Measurements from ENCODE around the gene PRR36. TPM values are rescaled to one million over a fixed set of nuclear protein-coding genes. Genes with fewer than 3 reads are reported as not detected.

PRR36 gene
- total and polyA plus RNA-seq, 7 donors: under 0.01 to 0.23 TPM; not detected in 5

GRCh38 chr19:7883105-7883504 is 8.9 kb upstream of the PRR36 start:
- H3K4me1 ChIP-seq: peaks cover 0 to under 1% (median under 1%) of the 10 kb centered on the region in 4 donors
- H3K36me3 ChIP-seq: no peaks in the 10 kb centered on the region
- H3K9me3 ChIP-seq: no peaks in the 10 kb centered on the region
- no peak for TF ChIP-seq POLR2A (IDR thresholded peaks at IDR 0.05)
- TF ChIP-seq POLR2AphosphoS5 (IDR thresholded peaks at IDR 0.05): no peak
- TF ChIP-seq, protein P1, sequence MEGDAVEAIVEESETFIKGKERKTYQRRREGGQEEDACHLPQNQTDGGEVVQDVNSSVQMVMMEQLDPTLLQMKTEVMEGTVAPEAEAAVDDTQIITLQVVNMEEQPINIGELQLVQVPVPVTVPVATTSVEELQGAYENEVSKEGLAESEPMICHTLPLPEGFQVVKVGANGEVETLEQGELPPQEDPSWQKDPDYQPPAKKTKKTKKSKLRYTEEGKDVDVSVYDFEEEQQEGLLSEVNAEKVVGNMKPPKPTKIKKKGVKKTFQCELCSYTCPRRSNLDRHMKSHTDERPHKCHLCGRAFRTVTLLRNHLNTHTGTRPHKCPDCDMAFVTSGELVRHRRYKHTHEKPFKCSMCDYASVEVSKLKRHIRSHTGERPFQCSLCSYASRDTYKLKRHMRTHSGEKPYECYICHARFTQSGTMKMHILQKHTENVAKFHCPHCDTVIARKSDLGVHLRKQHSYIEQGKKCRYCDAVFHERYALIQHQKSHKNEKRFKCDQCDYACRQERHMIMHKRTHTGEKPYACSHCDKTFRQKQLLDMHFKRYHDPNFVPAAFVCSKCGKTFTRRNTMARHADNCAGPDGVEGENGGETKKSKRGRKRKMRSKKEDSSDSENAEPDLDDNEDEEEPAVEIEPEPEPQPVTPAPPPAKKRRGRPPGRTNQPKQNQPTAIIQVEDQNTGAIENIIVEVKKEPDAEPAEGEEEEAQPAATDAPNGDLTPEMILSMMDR (IDR thresholded peaks at IDR 0.05): no peak
- no peak for TF ChIP-seq EP300 (IDR thresholded peaks at IDR 0.05)
- no peak for DNase-seq
- H3K4me3 ChIP-seq: no peak overlapping the region
- H3K27me3 ChIP-seq: peaks cover 6 to 10% (median 8%) of the 10 kb centered on the region in 3 donors
- WGBS, 2 donors: 81 to 91% methylated on average over 4 of the region's 4 CpGs
- intact Hi-C loops (cut with DNase I): no loop called here
- no peak overlapping the region for H3K27ac ChIP-seq

- intact Hi-C loops (cut with DNase I): no loop called here
These were observed 7.7 kb upstream of the PRR36 start for GRCh38 chr19:7881910-7882309.

DNA sequence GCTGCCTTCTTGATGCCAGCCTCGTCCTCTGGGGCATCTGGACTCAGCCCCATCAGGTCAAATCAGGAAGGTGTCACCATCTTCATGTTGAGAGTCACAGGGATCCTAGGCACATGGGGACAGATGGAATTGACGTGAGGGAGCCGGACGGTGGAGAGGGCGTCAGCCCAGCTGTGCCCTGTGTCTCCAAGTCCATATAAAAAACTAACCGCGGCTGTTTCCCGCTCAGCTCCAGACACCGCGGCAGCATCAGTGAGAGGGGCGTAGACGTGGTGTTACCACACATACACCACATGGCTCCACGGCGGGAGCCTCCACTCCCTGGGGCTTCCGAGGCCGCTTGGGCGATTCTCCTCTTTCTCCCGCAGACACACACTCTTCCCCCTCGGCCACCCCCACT is 5.6 kb upstream of the PRR36 start:
- DNase-seq: no peak
- intact Hi-C loops (cut with DNase I): no loop called here
- 82 to 89% methylated on average over 19 of the region's 19 CpGs for WGBS, 2 donors

More at GRCh38 chr19:7881910-7882309, 7.7 kb upstream of the PRR36 start:
- no peak for DNase-seq
- 93 to 97% methylated on average over 3 of the region's 3 CpGs for WGBS, 2 donors
- Histone ChIP-seq H3K4me1 (no peaks in the 10 kb centered on the region), H3K27me3 (no peaks in the 10 kb centered on the region), H3K36me3 (no peaks in the 10 kb centered on the region), H3K27ac (no peak overlapping the region), H3K9me3 (no peaks in the 10 kb centered on the region), H3K4me3 (no peak overlapping the region)
- TF ChIP-seq EP300 (IDR thresholded peaks at IDR 0.05) (no peak), POLR2AphosphoS5 (IDR thresholded peaks at IDR 0.05) (no peak)
- TF ChIP-seq, protein P1 (IDR thresholded peaks at IDR 0.05): no peak

DNA sequence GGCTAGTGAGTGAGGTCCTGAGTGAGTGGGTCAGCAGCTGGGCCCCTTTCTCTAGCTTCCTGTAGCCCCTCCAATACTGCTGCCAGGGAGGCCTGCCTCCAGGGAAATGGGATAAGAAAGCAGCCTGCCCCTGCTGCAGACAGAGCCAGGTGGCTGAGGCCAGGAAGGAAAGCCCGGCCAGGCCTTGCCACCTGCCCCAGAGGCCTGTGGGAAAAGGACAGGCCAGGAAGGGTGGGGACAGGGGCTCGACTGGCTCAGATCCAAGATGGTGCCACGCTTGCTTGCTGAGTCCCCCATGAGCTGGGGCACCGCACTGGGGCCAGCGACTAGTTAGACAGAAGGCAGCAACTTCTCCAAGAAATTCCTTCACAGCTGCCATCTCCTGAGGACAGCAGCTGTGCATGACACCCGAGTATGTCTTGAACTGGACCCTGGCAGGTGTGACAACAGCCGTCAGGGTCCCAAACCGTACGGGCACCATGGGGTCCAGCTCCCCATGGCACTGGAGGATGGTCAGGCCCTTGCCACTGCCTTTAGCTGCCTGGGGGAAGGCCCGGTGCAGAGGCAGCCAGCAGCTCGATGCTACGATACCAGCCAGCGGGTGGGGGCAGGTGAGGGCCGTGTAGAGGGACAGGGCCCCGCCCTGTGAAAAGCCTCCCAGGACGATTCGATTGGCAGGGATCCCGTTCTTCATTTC is 5.1 kb upstream of the PRR36 start:
- H3K27ac ChIP-seq: no peak overlapping the region
- peaks cover 0 to 5% (median 5%) of the 10 kb centered on the region in 4 donors for H3K4me1 ChIP-seq
- peaks cover 4 to 21% (median 19%) of the 10 kb centered on the region in 3 donors for H3K27me3 ChIP-seq
- no peaks in the 10 kb centered on the region for H3K36me3 ChIP-seq
- DNase-seq: no peak
- 56 to 82% methylated on average over 18 of the region's 18 CpGs for WGBS, 2 donors
- TF ChIP-seq, protein P1 (IDR thresholded peaks at IDR 0.05): no peak
- TF ChIP-seq POLR2A (IDR thresholded peaks at IDR 0.05) (no peak), EP300 (IDR thresholded peaks at IDR 0.05) (no peak), POLR2AphosphoS5 (IDR thresholded peaks at IDR 0.05) (no peak)
- no peaks in the 10 kb centered on the region for H3K9me3 ChIP-seq
- intact Hi-C loops (cut with DNase I): no loop called here
- no peak overlapping the region for H3K4me3 ChIP-seq

More for the DNA sequence above, 5.6 kb upstream of the PRR36 start:
- H3K4me1 ChIP-seq: no peaks in the 10 kb centered on the region
- H3K27ac ChIP-seq: no peak overlapping the region
- no peak overlapping the region for H3K4me3 ChIP-seq
- no peaks in the 10 kb centered on the region for H3K9me3 ChIP-seq
- no peaks in the 10 kb centered on the region for H3K36me3 ChIP-seq
- peaks cover 0 to 15% (median 13%) of the 10 kb centered on the region in 3 donors for H3K27me3 ChIP-seq
- no peak for TF ChIP-seq POLR2AphosphoS5 (IDR thresholded peaks at IDR 0.05)
- no peak for TF ChIP-seq EP300 (IDR thresholded peaks at IDR 0.05)
- TF ChIP-seq, protein P1 (IDR thresholded peaks at IDR 0.05): no peak
- TF ChIP-seq POLR2A (IDR thresholded peaks at IDR 0.05): no peak

All from sigmoid colon (tissue), 7 donors.